Measurements from ENCODE around the gene IRF6.

- TF ChIP-seq YY1 (IDR thresholded peaks at IDR 0.05; ENCODE audit: insufficient read depth, insufficient read length), result no peak
- TF ChIP-seq ZNF274 (IDR thresholded peaks at IDR 0.05; ENCODE audit: low read depth, low read length), result no peak
- TF ChIP-seq SUZ12 (IDR thresholded peaks at IDR 0.05; ENCODE audit: extremely low read depth, insufficient read depth, insufficient read length), result no peak
These were observed 62.8 kb downstream of the IRF6 start for GRCh38 chr1:209743145-209743482.
